ENCODE data around the gene ETFDH. TPM values are rescaled to one million over a fixed set of nuclear protein-coding genes. Genes with fewer than 3 reads are reported as not detected.
"Not testable (repeated sequence)": the region's sequence is repeated elsewhere in the genome, so short reads cannot be mapped to it uniquely, and the experiment has no call there.

Gene ETFDH
- total RNA-seq, 1 experiment from 2014 or later: 12.4 TPM

GRCh38 chr4:158741326-158742021, 69.4 kb downstream of the ETFDH start (continued):
- TF ChIP-seq, protein P1, sequence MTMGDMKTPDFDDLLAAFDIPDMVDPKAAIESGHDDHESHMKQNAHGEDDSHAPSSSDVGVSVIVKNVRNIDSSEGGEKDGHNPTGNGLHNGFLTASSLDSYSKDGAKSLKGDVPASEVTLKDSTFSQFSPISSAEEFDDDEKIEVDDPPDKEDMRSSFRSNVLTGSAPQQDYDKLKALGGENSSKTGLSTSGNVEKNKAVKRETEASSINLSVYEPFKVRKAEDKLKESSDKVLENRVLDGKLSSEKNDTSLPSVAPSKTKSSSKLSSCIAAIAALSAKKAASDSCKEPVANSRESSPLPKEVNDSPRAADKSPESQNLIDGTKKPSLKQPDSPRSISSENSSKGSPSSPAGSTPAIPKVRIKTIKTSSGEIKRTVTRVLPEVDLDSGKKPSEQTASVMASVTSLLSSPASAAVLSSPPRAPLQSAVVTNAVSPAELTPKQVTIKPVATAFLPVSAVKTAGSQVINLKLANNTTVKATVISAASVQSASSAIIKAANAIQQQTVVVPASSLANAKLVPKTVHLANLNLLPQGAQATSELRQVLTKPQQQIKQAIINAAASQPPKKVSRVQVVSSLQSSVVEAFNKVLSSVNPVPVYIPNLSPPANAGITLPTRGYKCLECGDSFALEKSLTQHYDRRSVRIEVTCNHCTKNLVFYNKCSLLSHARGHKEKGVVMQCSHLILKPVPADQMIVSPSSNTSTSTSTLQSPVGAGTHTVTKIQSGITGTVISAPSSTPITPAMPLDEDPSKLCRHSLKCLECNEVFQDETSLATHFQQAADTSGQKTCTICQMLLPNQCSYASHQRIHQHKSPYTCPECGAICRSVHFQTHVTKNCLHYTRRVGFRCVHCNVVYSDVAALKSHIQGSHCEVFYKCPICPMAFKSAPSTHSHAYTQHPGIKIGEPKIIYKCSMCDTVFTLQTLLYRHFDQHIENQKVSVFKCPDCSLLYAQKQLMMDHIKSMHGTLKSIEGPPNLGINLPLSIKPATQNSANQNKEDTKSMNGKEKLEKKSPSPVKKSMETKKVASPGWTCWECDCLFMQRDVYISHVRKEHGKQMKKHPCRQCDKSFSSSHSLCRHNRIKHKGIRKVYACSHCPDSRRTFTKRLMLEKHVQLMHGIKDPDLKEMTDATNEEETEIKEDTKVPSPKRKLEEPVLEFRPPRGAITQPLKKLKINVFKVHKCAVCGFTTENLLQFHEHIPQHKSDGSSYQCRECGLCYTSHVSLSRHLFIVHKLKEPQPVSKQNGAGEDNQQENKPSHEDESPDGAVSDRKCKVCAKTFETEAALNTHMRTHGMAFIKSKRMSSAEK (CRISPR knock-in tag; IDR thresholded peaks at IDR 0.05; ENCODE audit: borderline replicate concordance): no peak
- TF ChIP-seq NR1H2 (CRISPR knock-in tag; IDR thresholded peaks at IDR 0.05) (no peak), MAX (CRISPR knock-in tag; IDR thresholded peaks at IDR 0.05) (no peak), OVOL2 (CRISPR knock-in tag; IDR thresholded peaks at IDR 0.05; ENCODE audit: borderline replicate concordance) (no peak), ARID4B (CRISPR knock-in tag; IDR thresholded peaks at IDR 0.05; ENCODE audit: borderline replicate concordance) (no peak)

GRCh38 chr4:158746537-158746936, 74.4 kb downstream of the ETFDH start:
- H3K27ac Mint-ChIP-seq; H3K4me1 Mint-ChIP-seq; H3K4me3 Mint-ChIP-seq; CTCF ChIA-PET; ATAC-seq; H3K36me3 Mint-ChIP-seq; H3K27me3 Mint-ChIP-seq (ENCODE audit: low read depth); POLR2A ChIA-PET; DNase-seq (ENCODE audit: low spot score): not testable (repeated sequence)
- H3K9me3 Mint-ChIP-seq: peaks cover 18% of the 10 kb centered on the region

- CTCF ChIA-PET: no interaction called here
- Mint-ChIP-seq H3K4me1 (no peaks in the 10 kb centered on the region), H3K27me3 (ENCODE audit: low read depth) (no peaks in the 10 kb centered on the region), H3K9me3 (peaks cover 17% of the 10 kb centered on the region), H3K36me3 (peaks cover 9% of the 10 kb centered on the region), H3K4me3 (no peak overlapping the region), H3K27ac (no peak overlapping the region)
- POLR2A ChIA-PET: no interaction called here
- no peak for TF ChIP-seq ZSCAN18 (CRISPR knock-in tag; IDR thresholded peaks at IDR 0.05)
- TF ChIP-seq ZMAT4 (CRISPR knock-in tag; IDR thresholded peaks at IDR 0.05): no peak
- no peak for TF ChIP-seq E2F4 (CRISPR knock-in tag; IDR thresholded peaks at IDR 0.05; ENCODE audit: borderline replicate concordance, low read depth)
- TF ChIP-seq ETV6 (CRISPR knock-in tag; IDR thresholded peaks at IDR 0.05): no peak
- TF ChIP-seq JAZF1 (CRISPR knock-in tag; IDR thresholded peaks at IDR 0.05): no peak
- TF ChIP-seq, protein P2, sequence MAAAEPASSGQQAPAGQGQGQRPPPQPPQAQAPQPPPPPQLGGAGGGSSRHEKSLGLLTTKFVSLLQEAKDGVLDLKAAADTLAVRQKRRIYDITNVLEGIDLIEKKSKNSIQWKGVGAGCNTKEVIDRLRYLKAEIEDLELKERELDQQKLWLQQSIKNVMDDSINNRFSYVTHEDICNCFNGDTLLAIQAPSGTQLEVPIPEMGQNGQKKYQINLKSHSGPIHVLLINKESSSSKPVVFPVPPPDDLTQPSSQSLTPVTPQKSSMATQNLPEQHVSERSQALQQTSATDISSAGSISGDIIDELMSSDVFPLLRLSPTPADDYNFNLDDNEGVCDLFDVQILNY (CRISPR knock-in tag; IDR thresholded peaks at IDR 0.05): no peak
- no peak for TF ChIP-seq RELA (CRISPR knock-in tag; IDR thresholded peaks at IDR 0.05; ENCODE audit: borderline replicate concordance)
- no peak for TF ChIP-seq ZNF232 (CRISPR knock-in tag; IDR thresholded peaks at IDR 0.05)
- no peak for TF ChIP-seq ZNF396 (CRISPR knock-in tag; IDR thresholded peaks at IDR 0.05; ENCODE audit: borderline replicate concordance)
- TF ChIP-seq SMAD3 (CRISPR knock-in tag; IDR thresholded peaks at IDR 0.05; ENCODE audit: borderline replicate concordance): no peak
- TF ChIP-seq ELF4 (CRISPR knock-in tag; IDR thresholded peaks at IDR 0.05; ENCODE audit: low read depth): no peak
- TF ChIP-seq NR1H2 (CRISPR knock-in tag; IDR thresholded peaks at IDR 0.05): no peak
- no peak for TF ChIP-seq ZNF138 (CRISPR knock-in tag; conservative IDR thresholded peaks at IDR 0.05)
- no peak for ATAC-seq
- no peak for DNase-seq (ENCODE audit: low spot score)
These were observed 78.3 kb downstream of the ETFDH start for GRCh38 chr4:158750379-158750778.

Data from WTC11 (cell line).